CD4-positive, alpha-beta T cell treated with Interferon gamma for 1 hour (primary cell): ENCODE measurements around the gene SDHAF3.

Experiments used
- DNase-seq: peaks from one replicate; pipeline ENCODE4 v3.0.0-alpha.2; 2020

Gene SDHAF3

GRCh38 chr7:97224316-97224715, 106.8 kb downstream of the SDHAF3 start:
- no peak for DNase-seq

GRCh38 chr7:97226541-97226940, 109.0 kb downstream of the SDHAF3 start:
- DNase-seq, result no peak
